Endothelial cell of hepatic sinusoid (primary cell): Measurements from ENCODE around the gene WDR20.
"Not testable (repeated sequence)": the region's sequence is repeated elsewhere in the genome, so short reads cannot be mapped to it uniquely, and the experiment has no call there.

Source experiments
- in situ Hi-C: cut with HindIII; loops from 2 replicates; pipeline ENCODE4 v1.10.0; 2017; ENCODE audit warnings: low sequenced_read_pairs

WDR20 gene

GRCh38 chr14:102126807-102127455 lies 12.8 kb upstream of the WDR20 start:
- in situ Hi-C loops: no loop called here

DNA sequence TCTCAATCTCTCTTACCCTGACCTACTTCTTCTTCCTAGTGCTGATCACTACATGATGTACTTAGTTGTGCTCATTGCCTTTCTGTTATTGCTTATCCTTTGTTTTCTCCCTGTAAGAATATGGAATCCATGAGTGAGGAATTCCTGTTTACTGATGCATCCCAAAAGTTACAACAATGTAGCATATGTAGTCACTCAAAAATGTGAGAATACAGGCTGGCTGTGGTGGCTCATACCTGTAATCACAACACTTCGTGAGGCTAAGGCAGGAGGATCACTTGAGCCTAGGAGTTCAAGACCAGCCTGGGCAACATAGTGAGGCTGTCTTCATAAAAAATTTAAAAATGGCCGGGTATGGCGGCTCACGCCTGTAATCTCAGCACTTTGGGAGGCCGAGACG lies 8.0 kb upstream of the WDR20 start:
- in situ Hi-C loops: no loop called here

DNA sequence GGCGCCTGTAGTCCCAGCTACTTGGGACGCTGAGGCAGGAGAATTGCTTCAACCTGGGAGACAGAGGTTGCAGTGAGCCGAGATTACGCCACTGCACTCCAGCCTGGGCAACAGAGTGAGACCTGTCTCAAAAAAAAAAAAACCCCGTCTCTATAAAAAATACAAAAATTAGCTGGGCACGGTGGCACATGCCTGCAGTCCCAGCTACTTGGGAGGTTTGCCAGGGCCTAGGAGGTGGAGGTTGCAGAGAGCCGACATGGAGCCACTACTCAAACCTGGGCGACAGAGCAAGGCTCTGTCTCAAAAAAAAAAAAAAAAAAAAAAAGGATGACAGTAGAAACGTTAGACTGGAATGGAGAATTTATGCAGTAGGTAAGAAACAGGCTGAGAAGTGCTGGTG lies 5.7 kb upstream of the WDR20 start:
- in situ Hi-C loops: not testable (repeated sequence)

DNA sequence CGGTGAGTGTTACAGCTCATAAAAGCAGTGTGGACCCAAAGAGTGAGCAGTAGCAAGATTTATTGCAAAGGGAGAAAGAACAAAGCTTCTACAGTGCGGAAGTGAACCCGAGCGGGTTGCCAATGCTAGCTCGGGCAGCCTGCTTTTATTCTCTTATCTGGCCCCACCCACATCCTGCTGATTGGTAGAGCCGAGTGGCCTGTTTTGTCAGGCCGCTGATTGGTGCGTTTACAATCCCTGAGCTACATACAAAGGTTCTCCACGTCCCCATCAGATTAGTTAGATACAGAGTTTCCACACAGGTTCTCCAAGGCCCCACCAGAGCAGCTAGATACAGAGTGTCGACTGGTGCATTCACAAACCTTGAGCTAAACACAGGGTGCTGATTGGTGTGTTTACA lies 5.0 kb upstream of the WDR20 start:
- in situ Hi-C loops: not testable (repeated sequence)

DNA sequence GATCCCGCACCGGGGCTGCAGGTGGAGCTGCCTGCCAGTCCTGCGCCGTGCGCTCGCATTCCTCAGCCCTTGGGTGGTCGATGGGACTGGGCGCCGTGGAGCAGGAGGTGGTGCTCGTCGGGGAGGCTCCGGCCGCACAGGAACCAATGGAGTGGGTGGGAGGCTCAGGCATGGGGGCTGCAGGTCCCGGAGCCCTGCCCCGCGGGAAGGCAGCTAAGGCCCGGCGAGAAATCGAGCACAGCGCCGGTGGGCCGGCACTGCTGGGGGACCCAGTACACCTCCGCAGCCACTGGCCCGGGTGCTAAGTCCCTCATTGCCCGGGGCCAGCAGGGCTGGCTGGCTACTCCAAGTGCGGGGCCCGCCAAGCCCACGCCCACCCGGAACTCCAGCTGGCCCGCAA lies 4.2 kb upstream of the WDR20 start:
- in situ Hi-C loops: not testable (repeated sequence)

- in situ Hi-C loops: no loop called here
These were observed 1.2 kb upstream of the WDR20 start for GRCh38 chr14:102138535-102138934.

DNA sequence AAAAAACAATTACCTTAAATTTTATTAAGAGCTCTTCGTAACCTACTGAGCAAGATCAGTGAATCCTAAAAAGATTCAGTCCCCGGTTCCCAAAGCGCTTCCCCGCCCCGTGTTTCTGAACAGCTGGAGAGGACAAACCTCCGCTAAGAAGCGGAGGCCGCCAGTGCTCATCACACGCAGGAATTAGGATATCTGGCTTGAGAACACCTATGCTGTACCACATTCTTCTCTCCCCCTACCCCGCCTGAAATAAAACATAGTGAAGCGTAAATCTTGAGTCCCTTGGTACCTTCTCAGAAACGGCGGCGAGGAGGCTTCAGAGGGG lies 774 bp upstream of the WDR20 start:
- in situ Hi-C loops: no loop called here

- in situ Hi-C loops: no loop called here
These were observed 491 bp downstream of the WDR20 start for GRCh38 chr14:102140027-102140749.

GRCh38 chr14:102140750-102141145 lies 1.1 kb downstream of the WDR20 start:
- in situ Hi-C loops: no loop called here

GRCh38 chr14:102141797-102142196 lies 2.1 kb downstream of the WDR20 start:
- in situ Hi-C loops: no loop called here

GRCh38 chr14:102144914-102145313 lies 5.2 kb downstream of the WDR20 start:
- in situ Hi-C loops: loop anchor here (5.0 kb wide), 1 partner anchor 37 kb away; no protein-coding TSS in a partner anchor

DNA sequence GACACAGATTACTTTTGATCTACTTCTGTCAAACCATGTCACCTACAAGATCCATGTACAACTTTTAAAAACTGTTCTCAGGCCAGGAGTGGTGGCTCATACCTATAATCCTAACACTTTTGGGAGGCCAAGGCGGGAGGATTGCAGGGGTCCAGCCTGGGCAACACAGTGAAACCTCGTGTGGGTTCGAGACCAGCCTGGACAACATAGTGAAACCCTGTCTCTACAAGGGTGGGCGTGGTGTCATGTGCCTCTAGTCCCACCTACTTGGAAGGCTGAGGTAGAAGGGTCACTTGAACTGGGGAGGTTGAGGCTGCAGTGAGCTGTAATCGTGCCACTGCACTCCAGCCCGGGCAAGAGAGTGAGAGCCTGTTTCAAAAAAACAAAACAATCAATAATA lies 5.7 kb downstream of the WDR20 start:
- in situ Hi-C loops: loop anchor here (5.0 kb wide), 1 partner anchor 37 kb away; no protein-coding TSS in a partner anchor

GRCh38 chr14:102146423-102146822 lies 6.7 kb downstream of the WDR20 start:
- in situ Hi-C loops: loop anchor here (5.0 kb wide), 1 partner anchor 36 kb away; no protein-coding TSS in a partner anchor

DNA sequence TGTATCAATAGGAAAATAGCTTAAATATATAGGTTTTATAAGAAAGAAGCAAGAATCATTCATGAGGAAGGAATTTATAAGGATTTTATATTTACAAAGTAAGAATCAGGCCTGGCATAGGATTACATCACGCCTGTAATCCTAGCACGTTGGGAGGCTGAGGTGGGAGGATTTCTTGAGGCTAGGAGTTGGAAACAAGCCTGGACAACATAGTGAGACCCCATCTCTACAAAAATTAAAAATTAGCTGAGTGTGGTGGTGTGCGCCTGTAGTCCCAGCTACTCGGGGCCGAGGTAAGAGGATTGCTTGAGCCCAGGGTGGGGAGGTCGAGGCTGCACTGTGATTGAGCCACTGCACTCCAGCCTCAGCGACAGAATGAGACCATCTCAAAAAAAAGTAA lies 10.4 kb downstream of the WDR20 start:
- in situ Hi-C loops: no loop called here

DNA sequence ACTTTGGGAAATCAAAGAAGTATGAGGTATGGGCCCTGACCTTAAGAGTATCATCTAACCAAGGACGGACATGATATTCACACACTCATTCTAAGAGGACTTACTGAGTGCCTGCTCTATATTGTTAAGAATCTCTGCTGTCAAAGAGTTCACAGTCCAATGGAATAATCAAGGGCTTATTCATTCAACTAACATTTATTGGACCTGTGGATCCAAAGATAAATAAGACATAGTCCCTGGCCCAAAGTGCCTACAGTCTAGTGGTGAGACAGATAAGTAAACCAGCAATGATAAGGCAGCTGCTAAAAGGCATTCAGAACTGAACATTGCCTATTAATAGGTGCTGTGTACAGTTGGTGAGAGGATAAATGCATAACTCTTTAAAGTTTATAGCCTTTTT lies 11.0 kb downstream of the WDR20 start:
- in situ Hi-C loops: no loop called here

- in situ Hi-C loops: not testable (repeated sequence)
These were observed 11.7 kb downstream of the WDR20 start for GRCh38 chr14:102151411-102151810.

DNA sequence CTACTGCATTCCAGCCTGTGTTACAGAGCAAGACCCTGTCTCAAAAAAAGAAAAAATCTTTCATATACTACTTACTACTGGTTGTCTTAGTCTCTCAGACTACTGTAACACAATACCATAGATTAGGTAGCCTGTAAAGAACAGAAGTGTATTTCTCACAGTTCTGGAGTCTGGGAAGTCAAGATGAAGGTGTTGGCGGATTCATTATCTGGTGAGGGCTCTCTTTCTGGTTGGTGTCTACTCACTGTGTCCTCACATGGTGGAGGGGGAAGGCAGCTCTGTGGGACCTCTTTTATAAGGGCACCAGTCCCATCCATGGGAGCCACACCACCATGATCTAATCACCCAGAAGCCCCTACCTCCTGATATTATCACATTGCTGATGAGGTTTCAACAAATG lies 14.4 kb downstream of the WDR20 start:
- in situ Hi-C loops: no loop called here

DNA sequence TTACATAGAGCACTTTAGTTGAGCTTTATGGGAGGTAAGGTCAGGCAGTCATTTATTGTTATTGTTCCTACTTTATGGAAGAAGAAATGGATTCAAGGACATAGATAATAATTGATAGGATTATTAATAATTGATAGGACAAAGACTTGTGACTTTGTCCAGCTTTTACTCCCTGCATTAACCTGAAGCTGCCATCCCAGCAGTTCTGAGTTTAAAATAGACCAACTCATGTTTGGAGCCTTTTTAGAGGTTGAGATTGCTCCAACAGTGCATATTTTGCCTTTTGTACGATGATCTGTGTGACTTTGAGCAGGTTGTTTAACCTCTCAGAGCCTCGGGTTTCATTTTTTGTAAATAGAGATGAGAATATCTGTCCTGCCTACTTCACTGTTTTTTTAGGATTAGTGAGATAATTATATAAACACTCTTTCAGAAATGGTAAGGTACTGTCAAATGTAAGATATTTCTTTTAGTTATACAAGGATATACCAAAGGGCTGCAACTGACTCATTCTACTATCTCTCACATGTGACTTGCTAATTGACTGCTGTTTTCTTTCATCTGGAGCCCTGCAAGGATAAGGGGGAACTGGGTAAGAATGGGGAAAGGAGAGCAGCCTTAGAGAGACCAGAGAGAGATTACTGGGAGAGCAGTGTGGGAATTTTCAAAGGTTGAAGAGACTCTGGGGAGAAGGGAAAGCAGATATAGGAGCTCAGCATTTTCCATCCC lies 15.3 kb downstream of the WDR20 start:
- in situ Hi-C loops: no loop called here

DNA sequence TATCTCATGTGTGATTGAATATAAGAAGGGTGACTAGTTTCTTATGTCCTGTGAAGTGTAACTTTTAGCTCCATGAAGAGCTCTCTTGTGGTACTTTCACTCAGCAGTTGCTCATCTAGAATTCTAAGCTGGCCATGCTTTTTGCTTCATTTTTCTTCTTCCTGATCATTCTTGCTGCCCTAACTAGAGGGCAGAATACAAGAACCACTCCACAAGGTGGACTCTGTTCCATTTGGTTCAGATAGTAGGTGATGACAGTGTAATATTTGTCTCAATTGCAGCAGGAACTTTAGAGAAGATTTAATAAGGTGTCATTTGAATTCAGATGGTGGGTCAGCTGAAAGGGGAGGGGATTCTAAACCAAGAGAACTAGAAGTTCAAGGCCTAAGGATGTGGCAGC lies 17.6 kb downstream of the WDR20 start:
- in situ Hi-C loops: no loop called here

DNA sequence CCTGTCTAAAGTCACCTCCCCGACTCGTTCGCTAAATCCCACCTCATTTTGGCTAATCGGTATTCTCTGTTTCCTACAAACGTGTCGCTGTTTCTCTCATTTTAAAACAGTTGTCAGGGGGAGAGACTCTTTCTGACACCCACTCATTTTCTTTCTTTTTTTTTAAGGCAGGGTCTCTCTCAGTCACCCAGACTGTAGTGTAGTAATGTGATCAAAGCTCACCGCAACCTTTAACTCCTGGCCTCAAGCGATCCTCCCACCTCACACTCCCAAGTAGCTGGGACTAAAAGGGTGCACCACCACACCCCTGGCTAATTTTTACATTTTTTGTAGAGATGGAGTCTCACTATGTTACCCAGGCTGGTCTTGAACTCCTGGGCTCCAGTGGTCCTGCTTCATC lies 19.1 kb downstream of the WDR20 start:
- in situ Hi-C loops: no loop called here

- in situ Hi-C loops: no loop called here
These were observed 20.1 kb downstream of the WDR20 start for GRCh38 chr14:102159841-102160240.

- in situ Hi-C loops: no loop called here
These were observed 22.8 kb downstream of the WDR20 start for GRCh38 chr14:102162487-102162886.
